Kidney epithelial cell (primary cell): Measurements from ENCODE around the gene LSS. TPM values are rescaled to one million over a fixed set of nuclear protein-coding genes. Genes with fewer than 3 reads are reported as not detected.
"Not testable (repeated sequence)": the region's sequence is repeated elsewhere in the genome, so short reads cannot be mapped to it uniquely, and the experiment has no call there.

Source experiments
- DNase-seq: peaks from one replicate; pipeline ENCODE4 v3.0.0-alpha.2; 2010; ENCODE audit warnings: low read depth
- H3K27me3 ChIP-seq: 2 replicates; pipeline ENCODE4 v1.6.0; 2011; ENCODE audit warnings: low read length; ENCODE audit not compliant: control insufficient read depth, insufficient read depth
- H3K36me3 ChIP-seq: 2 replicates; pipeline ENCODE4 v1.5.1; 2011; ENCODE audit warnings: low read length; ENCODE audit not compliant: control insufficient read depth, insufficient read depth
- H3K4me3 ChIP-seq: 2 replicates; pipeline ENCODE4 v1.5.1; 2011; ENCODE audit warnings: low read depth, mild to moderate bottlenecking, control low read depth, low read length
- CTCF ChIP-seq: IDR thresholded peaks from 2 replicates; pipeline ENCODE4 v1.5.1; 2011; ENCODE audit warnings: mild to moderate bottlenecking, moderate library complexity, low read length, control low read depth, inconsistent platforms; ENCODE audit not compliant: insufficient read depth, poor library complexity, severe bottlenecking
- total RNA-seq: library from RNA; depleted of rRNA; stranded (reverse); fragments of >200 nt; gene quantifications from 2 replicates; pipeline ENCODE4 v1.2.3, GENCODE V29; 2015

The LSS gene
- total RNA-seq, 1 donor from 2014 or later: 74.5 TPM

- Histone ChIP-seq H3K27me3 (no peaks in the 10 kb centered on the region), H3K4me3 (no peak overlapping the region), H3K36me3 (no peaks in the 10 kb centered on the region)
- DNase-seq: no peak
- no peak for TF ChIP-seq CTCF
Observed at GRCh38 chr21:46179708-46180078, 48.9 kb downstream of the LSS start.

- H3K4me3 ChIP-seq: no peak overlapping the region
- H3K27me3 ChIP-seq: no peaks in the 10 kb centered on the region
- no peak for DNase-seq
- no peaks in the 10 kb centered on the region for H3K36me3 ChIP-seq
- TF ChIP-seq CTCF: no peak
Observed at GRCh38 chr21:46178961-46179360, 49.6 kb downstream of the LSS start.

GRCh38 chr21:46176443-46177129 is 52.0 kb downstream of the LSS start:
- not testable (repeated sequence) for H3K27me3 ChIP-seq, H3K36me3 ChIP-seq, DNase-seq, H3K4me3 ChIP-seq

- Histone ChIP-seq H3K27me3 (no peaks in the 10 kb centered on the region), H3K36me3 (no peaks in the 10 kb centered on the region), H3K4me3 (no peak overlapping the region)
- no peak for DNase-seq
- no peak for TF ChIP-seq CTCF
Observed at GRCh38 chr21:46173573-46173972, 55.0 kb downstream of the LSS start.

- H3K36me3 ChIP-seq: no peaks in the 10 kb centered on the region
- H3K4me3 ChIP-seq: no peak overlapping the region
- H3K27me3 ChIP-seq: no peaks in the 10 kb centered on the region
- DNase-seq: no peak
- no peak for TF ChIP-seq CTCF
Observed at GRCh38 chr21:46172863-46173528, 55.6 kb downstream of the LSS start.

- Histone ChIP-seq H3K36me3 (no peaks in the 10 kb centered on the region), H3K27me3 (no peaks in the 10 kb centered on the region), H3K4me3 (no peak overlapping the region)
- no peak for TF ChIP-seq CTCF
- DNase-seq: no peak
Observed at GRCh38 chr21:46171996-46172862, 56.3 kb downstream of the LSS start.
